SW 1271 (cell line): Measurements from ENCODE around the gene ETV7.

Source experiments
- DNase-seq, 2 experiments: peaks; one replicate each; lab custom pipeline; 2025; lab: John Stamatoyannopoulos, UW

The ETV7 gene

DNA sequence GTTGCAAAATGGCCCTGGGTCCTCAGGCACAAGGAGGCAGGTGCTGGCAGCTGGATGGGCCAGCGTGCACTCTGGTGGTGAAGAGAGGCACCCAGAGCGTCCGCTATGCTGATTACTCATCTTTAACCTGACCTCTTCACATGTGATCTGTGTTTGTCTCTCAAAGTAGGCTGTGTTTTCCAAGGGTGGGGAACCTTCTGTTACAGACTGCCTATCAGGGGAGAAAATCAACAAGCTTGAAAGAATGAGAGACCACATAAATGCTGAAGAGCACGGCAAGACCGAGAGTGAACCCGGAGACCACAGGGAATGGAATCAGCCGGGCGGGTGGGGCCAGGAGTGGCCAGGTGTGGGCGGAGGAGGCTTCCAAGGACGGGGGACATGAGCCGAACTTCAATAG lies 67.0 kb downstream of the ETV7 start:
- DNase-seq: no peak

DNA sequence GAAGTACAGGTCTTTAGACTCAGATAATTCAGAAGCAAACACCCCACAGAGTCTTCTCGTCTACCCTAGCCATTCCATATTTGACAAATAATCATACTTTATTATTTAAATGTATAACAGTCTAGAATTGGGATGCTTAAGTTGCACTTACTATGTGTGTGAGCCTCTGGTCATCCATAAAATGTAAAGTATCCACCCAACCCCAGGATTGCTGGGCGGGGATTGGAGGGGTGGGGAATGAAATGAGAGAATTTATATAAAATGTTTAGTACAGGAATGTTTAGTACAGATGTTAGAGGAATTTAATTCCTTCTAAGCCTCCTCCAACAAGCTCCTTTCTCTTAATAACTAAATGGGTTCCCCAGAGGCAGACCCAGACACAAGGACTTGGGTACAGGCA lies 67.6 kb downstream of the ETV7 start:
- DNase-seq: no peak

DNA sequence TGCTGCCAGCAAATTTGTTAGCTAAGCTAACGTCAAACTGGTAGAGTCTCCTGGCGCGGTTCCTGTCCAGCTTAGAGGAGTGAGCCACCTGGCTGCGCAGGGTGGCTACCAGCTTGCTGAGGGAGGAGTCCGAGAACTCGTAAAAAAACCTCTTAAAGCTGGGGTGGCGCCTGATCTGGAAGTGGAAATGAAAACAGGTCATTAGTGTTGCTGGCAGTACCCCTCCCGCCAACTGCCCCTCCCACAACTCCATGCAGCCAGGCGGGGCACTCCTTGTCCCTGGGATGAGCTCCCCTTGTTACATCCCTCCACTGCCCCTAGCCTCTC lies 68.1 kb downstream of the ETV7 start:
- no peak for DNase-seq

DNA sequence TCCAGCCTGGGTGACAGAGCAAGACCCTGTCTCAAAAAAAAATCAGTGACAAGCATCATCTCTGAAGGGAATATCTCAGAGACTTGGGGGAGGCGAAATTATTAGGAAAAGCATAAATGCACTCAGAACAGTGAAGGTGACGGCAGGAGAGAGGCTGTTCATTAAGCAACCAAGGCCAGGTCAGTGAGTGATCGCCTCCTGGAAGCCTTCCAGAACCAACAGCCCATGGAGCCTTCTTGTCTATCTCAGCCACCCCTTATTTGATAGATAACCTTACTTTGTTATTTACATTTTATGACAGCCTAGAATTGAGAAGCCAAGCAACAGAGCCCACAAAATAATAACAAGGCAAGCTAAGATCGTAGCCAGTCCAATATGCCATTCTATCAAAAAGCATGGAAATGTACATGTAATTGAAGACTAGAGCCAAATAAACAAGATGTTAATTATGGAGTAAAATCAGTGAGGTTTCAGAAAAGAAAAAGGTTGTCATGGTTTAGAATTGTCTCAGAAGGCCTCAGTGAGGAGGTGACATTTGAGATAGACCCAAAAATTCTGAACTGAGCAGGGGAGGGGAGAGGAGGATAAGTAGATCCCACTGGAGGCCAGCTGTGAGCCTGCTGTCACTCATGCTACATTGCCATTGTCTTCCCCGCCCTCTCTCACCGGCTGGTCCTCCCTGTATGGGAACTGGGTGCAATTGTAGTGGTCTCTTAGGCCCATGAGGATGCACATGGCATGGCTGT lies 68.6 kb downstream of the ETV7 start:
- no peak for DNase-seq

DNA sequence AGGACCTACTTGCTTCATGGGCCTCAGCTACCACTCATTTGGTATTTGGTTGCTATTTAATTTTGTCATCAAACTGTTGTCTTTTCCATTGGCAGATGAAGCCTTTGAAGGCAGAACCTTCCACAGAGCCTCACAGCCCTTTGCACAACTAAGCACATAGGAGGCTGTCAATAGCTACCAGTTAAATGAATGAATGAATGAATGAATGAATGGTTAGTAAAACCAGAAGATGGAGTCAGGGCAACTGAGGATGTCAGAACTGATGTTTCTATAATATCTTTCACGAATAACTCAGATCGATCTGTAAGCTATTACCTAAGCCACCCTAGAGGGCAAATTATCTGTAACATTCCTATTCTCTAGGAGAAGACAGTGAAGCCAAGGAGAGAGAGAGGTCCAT lies 69.8 kb downstream of the ETV7 start:
- no peak for DNase-seq
